Ureter (tissue), 1 donor: Measurements from ENCODE around the gene DRC1. TPM values are rescaled to one million over a fixed set of nuclear protein-coding genes. Genes with fewer than 3 reads are reported as not detected.
A peak's percentile ranks its signal among the peaks of the same experiment; 100 is the strongest.

Experiments
- DNase-seq: peaks from one replicate; pipeline ENCODE4 v3.0.0-alpha.2; 2020; ENCODE audit warnings: low spot score
- total RNA-seq: library from RNA; stranded (reverse); gene quantifications from one replicate; pipeline ENCODE4 v1.2.4, GENCODE V29; 2023
- donor health status: DM: yes; HTN: yes; CAD: no.

The DRC1 gene
- total RNA-seq, 1 donor from 2014 or later: not detected

- peak; percentile 65 for DNase-seq
These were observed 76.2 kb downstream of the DRC1 start, which contains the start of gene OTOF for GRCh38 chr2:26477911-26478253. Gene OTOF, minus strand, starts transcription at chr2:26478124.

- no peak for DNase-seq
These were observed 76.6 kb downstream of the DRC1 start for GRCh38 chr2:26478366-26478765.

- no peak for DNase-seq
These were observed 77.5 kb downstream of the DRC1 start for GRCh38 chr2:26479131-26479788.

- DNase-seq: no peak
These were observed 78.3 kb downstream of the DRC1 start for GRCh38 chr2:26479789-26480565.

GRCh38 chr2:26480566-26481423, 79.1 kb downstream of the DRC1 start:
- no peak for DNase-seq

- DNase-seq: no peak
These were observed 80.0 kb downstream of the DRC1 start for GRCh38 chr2:26481706-26482105.

- no peak for DNase-seq
These were observed 80.7 kb downstream of the DRC1 start for GRCh38 chr2:26482211-26483026.

- DNase-seq: no peak
These were observed 81.3 kb downstream of the DRC1 start for GRCh38 chr2:26483027-26483326.

- no peak for DNase-seq
These were observed 81.8 kb downstream of the DRC1 start for GRCh38 chr2:26483516-26483915.

GRCh38 chr2:26483957-26484565, 82.3 kb downstream of the DRC1 start:
- no peak for DNase-seq

- DNase-seq: no peak
These were observed 82.9 kb downstream of the DRC1 start for GRCh38 chr2:26484579-26484978.

GRCh38 chr2:26485099-26485498, 83.4 kb downstream of the DRC1 start:
- DNase-seq: no peak

- DNase-seq: no peak
These were observed 84.2 kb downstream of the DRC1 start for GRCh38 chr2:26485725-26486418.

GRCh38 chr2:26486789-26487188, 85.1 kb downstream of the DRC1 start:
- no peak for DNase-seq

- no peak for DNase-seq
These were observed 85.5 kb downstream of the DRC1 start for GRCh38 chr2:26487192-26487591.

- no peak for DNase-seq
These were observed 86.9 kb downstream of the DRC1 start for GRCh38 chr2:26488463-26489212.

- DNase-seq: no peak
These were observed 87.6 kb downstream of the DRC1 start for GRCh38 chr2:26489213-26489850.

GRCh38 chr2:26491563-26492167, 89.9 kb downstream of the DRC1 start:
- DNase-seq: no peak
